Testis (tissue), 2 donors: ENCODE measurements around the gene CADM4.

ENCODE experiments used
- POLR2A ChIP-seq: fragments of 450-650 bp; IDR thresholded peaks from one replicate; pipeline ENCODE4 v1.6.1; 2017; ENCODE audit warnings: antibody characterized with exemption, mild to moderate bottlenecking, moderate library complexity
- TF ChIP-seq, protein P1 (sequence below), 3 experiments: fragments of 450-650 bp in 2 of 3; fragments of 200-600 bp in 1 of 3; sonication (generic) in 1 of 3; IDR thresholded peaks; one replicate each; pipeline ENCODE4 v1.5.1; 2016 to 2019; ENCODE audit warnings: antibody characterized with exemption in 3 of 3, mild to moderate bottlenecking in 2 of 3, moderate library complexity in 1 of 3

DNA sequence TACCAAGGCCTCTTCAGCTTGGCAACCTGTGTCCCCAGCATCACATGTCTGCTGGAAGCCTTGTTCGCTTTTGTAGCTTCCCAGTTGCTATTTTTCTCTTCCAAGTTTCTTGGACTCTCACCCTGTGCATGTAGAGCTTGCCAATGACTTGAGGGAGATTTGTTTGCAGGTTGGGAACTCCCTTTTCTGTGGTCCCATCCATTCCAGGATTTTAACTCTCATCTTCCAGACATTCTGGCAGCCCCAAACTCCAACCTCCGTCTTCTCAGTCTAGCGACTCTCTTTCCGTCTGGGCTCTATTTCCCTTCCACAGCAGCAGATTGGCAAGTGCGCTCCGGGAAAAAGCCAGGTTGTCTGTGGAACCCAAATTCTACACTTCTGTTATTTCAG, 21.3 kb upstream of the CADM4 start:
- TF ChIP-seq POLR2A, result no peak
- TF ChIP-seq, protein P1, sequence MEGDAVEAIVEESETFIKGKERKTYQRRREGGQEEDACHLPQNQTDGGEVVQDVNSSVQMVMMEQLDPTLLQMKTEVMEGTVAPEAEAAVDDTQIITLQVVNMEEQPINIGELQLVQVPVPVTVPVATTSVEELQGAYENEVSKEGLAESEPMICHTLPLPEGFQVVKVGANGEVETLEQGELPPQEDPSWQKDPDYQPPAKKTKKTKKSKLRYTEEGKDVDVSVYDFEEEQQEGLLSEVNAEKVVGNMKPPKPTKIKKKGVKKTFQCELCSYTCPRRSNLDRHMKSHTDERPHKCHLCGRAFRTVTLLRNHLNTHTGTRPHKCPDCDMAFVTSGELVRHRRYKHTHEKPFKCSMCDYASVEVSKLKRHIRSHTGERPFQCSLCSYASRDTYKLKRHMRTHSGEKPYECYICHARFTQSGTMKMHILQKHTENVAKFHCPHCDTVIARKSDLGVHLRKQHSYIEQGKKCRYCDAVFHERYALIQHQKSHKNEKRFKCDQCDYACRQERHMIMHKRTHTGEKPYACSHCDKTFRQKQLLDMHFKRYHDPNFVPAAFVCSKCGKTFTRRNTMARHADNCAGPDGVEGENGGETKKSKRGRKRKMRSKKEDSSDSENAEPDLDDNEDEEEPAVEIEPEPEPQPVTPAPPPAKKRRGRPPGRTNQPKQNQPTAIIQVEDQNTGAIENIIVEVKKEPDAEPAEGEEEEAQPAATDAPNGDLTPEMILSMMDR (IDR thresholded peaks at IDR 0.05), result no peak
